ENCODE data around the gene TMEM129.

TMEM129 gene

GRCh38 chr4:1731180-1731579 lies 10.1 kb upstream of the TMEM129 start:
- POLR2A ChIA-PET: interaction anchor here (1.0 kb wide), 1 partner anchor 19 kb away, joined by 3 read pairs; the partner anchor contains the start of gene SLBP
- Histone ChIP-seq H3K36me3 (ENCODE audit: control insufficient read depth in 2 of 2, insufficient read depth in 1 of 2, low read length in 2 of 2) (peaks cover 22 to 98% of the 10 kb centered on the region in 2 experiments; a peak in 2 of 3 replicates), H3K4me1 (ENCODE audit: control insufficient read depth, insufficient read depth, low read length) (no peaks in the 10 kb centered on the region), H3K4me3 (ENCODE audit: low read depth, low read length) (no peak overlapping the region), H3K9me3 (ENCODE audit: control insufficient read depth, insufficient read depth, low read depth, low read length) (no peaks in the 10 kb centered on the region), H3K27ac (ENCODE audit: extremely low read depth, low read depth, low read length) (no peak overlapping the region)
- CTCF ChIA-PET: interaction anchor here (0.6 to 7.6 kb wide), 4 partner anchors 15 to 157 kb away, joined by 3 to 61 read pairs (median 4); no protein-coding TSS in a partner anchor
- TF ChIP-seq MZF1 (tag by site-specific recombination; IDR thresholded peaks at IDR 0.05; ENCODE audit: borderline replicate concordance): no peak
- TF ChIP-seq ZNF174 (tag by site-specific recombination; IDR thresholded peaks at IDR 0.05): no peak
- TF ChIP-seq ZNF830 (tag by site-specific recombination; IDR thresholded peaks at IDR 0.05; ENCODE audit: low read depth): no peak
- TF ChIP-seq PBX3 (CRISPR knock-in tag; IDR thresholded peaks at IDR 0.05): no peak
- TF ChIP-seq RBAK (tag by site-specific recombination; IDR thresholded peaks at IDR 0.05): no peak
- TF ChIP-seq ZNF335 (tag by site-specific recombination; conservative IDR thresholded peaks at IDR 0.05): no peak
- no peak for TF ChIP-seq ZNF623 (tag by site-specific recombination; IDR thresholded peaks at IDR 0.05)
- TF ChIP-seq ZNF121 (tag by site-specific recombination; IDR thresholded peaks at IDR 0.05): no peak
- TF ChIP-seq ZBTB10 (tag by site-specific recombination; IDR thresholded peaks at IDR 0.05): no peak
- no peak for TF ChIP-seq IKZF3 (tag by site-specific recombination; IDR thresholded peaks at IDR 0.05)
- no peak for TF ChIP-seq ZNF514 (tag by site-specific recombination; IDR thresholded peaks at IDR 0.05)
- TF ChIP-seq ZNF341 (tag by site-specific recombination; IDR thresholded peaks at IDR 0.05; ENCODE audit: low read depth): no peak
- TF ChIP-seq ZNF558 (tag by site-specific recombination; IDR thresholded peaks at IDR 0.05): no peak
- TF ChIP-seq ZNF692 (tag by site-specific recombination; IDR thresholded peaks at IDR 0.05): no peak
- TF ChIP-seq ZNF639 (tag by site-specific recombination; IDR thresholded peaks at IDR 0.05): no peak
- TF ChIP-seq ZNF16 (tag by site-specific recombination; IDR thresholded peaks at IDR 0.05; ENCODE audit: low read depth): no peak
- TF ChIP-seq ZNF544 (tag by site-specific recombination; IDR thresholded peaks at IDR 0.05): no peak

- ChIA-PET CTCF (interaction anchor here (0.6 to 7.6 kb wide), 6 partner anchors 16 to 346 kb away, joined by 3 to 61 read pairs (median 4); no protein-coding TSS in a partner anchor), POLR2A (interaction anchor here (1.0 to 1.2 kb wide), 2 partner anchors 11 to 18 kb away, joined by 3 to 4 read pairs; partner anchors contain the start of gene SLBP)
- H3K27ac ChIP-seq (ENCODE audit: extremely low read depth, low read depth, low read length): no peak overlapping the region
- peaks cover 19 to 98% of the 10 kb centered on the region in 2 experiments; a peak in 2 of 3 replicates for H3K36me3 ChIP-seq (ENCODE audit: control insufficient read depth in 2 of 2, insufficient read depth in 1 of 2, low read length in 2 of 2)
- H3K4me3 ChIP-seq (ENCODE audit: low read depth, low read length): no peak overlapping the region
- H3K4me1 ChIP-seq (ENCODE audit: control insufficient read depth, insufficient read depth, low read length): no peaks in the 10 kb centered on the region
- H3K9me3 ChIP-seq (ENCODE audit: control insufficient read depth, insufficient read depth, low read depth, low read length): no peaks in the 10 kb centered on the region
- no peak for TF ChIP-seq ZNF660 (tag by site-specific recombination; IDR thresholded peaks at IDR 0.05)
- no peak for TF ChIP-seq ZNF133 (tag by site-specific recombination; IDR thresholded peaks at IDR 0.05)
- TF ChIP-seq ZNF501 (tag by site-specific recombination; IDR thresholded peaks at IDR 0.05): no peak
- no peak for TF ChIP-seq HIC1 (tag by site-specific recombination; IDR thresholded peaks at IDR 0.05)
- TF ChIP-seq GLIS1 (tag by site-specific recombination; IDR thresholded peaks at IDR 0.05): no peak
These were observed 9.5 kb upstream of the TMEM129 start for GRCh38 chr4:1730532-1731135.
